ENCODE data around the gene VEGFC. TPM values are rescaled to one million over a fixed set of nuclear protein-coding genes. Genes with fewer than 3 reads are reported as not detected.

VEGFC gene
- total RNA-seq, 1 donor from 2014 or later, result 1.6 TPM

DNA sequence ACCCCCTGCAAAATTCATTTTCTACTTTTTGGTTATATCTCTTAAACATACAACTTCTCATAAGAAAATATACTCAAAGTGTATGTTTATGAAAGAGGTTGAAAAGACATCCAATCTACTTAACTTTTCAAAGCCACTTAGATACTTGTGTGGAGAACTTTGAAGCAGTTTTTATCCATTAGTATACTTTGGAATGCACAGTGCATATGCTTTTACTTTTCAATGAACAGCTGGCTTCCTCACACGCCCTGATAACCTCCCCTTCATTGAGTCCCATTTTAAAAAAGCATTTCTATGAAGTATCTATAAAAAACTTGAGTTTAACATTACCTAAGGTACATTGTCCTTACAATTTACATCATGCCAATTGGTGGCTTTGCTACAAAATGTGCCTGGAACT is 73.8 kb downstream of the VEGFC start:
- Histone ChIP-seq H2AFZ (replicated peaks) (no peak overlapping the region), H3K9me3 (ENCODE audit: low read depth) (no peaks in the 10 kb centered on the region), H3K9ac (no peak overlapping the region), H4K20me1 (ENCODE audit: low read depth) (no peaks in the 10 kb centered on the region), H3K4me2 (no peak overlapping the region), H3F3A (ENCODE audit: low read depth) (no peaks in the 10 kb centered on the region), H3K27ac (no peak overlapping the region), H3K27me3 (no peaks in the 10 kb centered on the region), H3K4me3 (no peak overlapping the region), H3K79me2 (ENCODE audit: low read depth) (no peaks in the 10 kb centered on the region), H3K4me1 (no peaks in the 10 kb centered on the region), H3K36me3 (no peaks in the 10 kb centered on the region)
- Mint-ChIP-seq H3K4me3 (no peak overlapping the region), H3K4me1 (no peaks in the 10 kb centered on the region), H3K9me3 (no peaks in the 10 kb centered on the region), H3K27me3 (ENCODE audit: insufficient read depth, low read depth) (no peaks in the 10 kb centered on the region), H3K27ac (no peak overlapping the region), H3K36me3 (no peaks in the 10 kb centered on the region)
- DNase-seq (ENCODE audit: low spot score), result no peak
- no peak for TF ChIP-seq EZH2phosphoT487 (IDR thresholded peaks at IDR 0.05)
- TF ChIP-seq EZH2 (IDR thresholded peaks at IDR 0.05), result no peak
- TF ChIP-seq, protein P1, sequence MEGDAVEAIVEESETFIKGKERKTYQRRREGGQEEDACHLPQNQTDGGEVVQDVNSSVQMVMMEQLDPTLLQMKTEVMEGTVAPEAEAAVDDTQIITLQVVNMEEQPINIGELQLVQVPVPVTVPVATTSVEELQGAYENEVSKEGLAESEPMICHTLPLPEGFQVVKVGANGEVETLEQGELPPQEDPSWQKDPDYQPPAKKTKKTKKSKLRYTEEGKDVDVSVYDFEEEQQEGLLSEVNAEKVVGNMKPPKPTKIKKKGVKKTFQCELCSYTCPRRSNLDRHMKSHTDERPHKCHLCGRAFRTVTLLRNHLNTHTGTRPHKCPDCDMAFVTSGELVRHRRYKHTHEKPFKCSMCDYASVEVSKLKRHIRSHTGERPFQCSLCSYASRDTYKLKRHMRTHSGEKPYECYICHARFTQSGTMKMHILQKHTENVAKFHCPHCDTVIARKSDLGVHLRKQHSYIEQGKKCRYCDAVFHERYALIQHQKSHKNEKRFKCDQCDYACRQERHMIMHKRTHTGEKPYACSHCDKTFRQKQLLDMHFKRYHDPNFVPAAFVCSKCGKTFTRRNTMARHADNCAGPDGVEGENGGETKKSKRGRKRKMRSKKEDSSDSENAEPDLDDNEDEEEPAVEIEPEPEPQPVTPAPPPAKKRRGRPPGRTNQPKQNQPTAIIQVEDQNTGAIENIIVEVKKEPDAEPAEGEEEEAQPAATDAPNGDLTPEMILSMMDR (IDR thresholded peaks at IDR 0.05), result no peak

DNA sequence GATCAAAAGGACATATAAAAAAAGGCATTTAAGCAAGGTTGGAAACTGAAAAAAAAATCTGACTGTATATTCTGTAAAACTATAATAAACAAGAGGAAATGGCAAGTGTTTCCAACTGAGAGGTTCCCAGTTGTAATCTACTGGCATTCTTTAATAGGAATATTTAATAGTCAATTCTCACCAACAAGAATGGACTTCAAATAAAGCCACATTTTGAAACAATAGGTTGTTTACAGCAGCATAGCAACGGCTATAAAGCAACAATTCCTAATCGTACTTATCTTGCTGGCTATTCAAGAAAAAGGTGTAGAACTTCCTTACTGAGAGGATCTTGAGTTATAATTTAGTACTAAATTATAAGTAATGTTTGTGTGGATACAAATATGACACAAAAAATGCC is 75.5 kb downstream of the VEGFC start:
- H3K36me3 ChIP-seq, result no peaks in the 10 kb centered on the region
- Mint-ChIP-seq H3K9me3 (no peaks in the 10 kb centered on the region), H3K36me3 (no peaks in the 10 kb centered on the region), H3K4me3 (no peak overlapping the region), H3K27ac (no peak overlapping the region), H3K4me1 (no peaks in the 10 kb centered on the region), H3K27me3 (ENCODE audit: insufficient read depth, low read depth) (no peaks in the 10 kb centered on the region)
- H3K4me2 ChIP-seq, result no peak overlapping the region
- no peak for TF ChIP-seq EZH2 (IDR thresholded peaks at IDR 0.05)
- no peak for TF ChIP-seq EZH2phosphoT487 (IDR thresholded peaks at IDR 0.05)
- TF ChIP-seq, protein P1 (IDR thresholded peaks at IDR 0.05), result no peak
- DNase-seq (ENCODE audit: low spot score), result no peak
- no peak overlapping the region for H3K27ac ChIP-seq
- H3F3A ChIP-seq (ENCODE audit: low read depth), result no peaks in the 10 kb centered on the region
- H3K9ac ChIP-seq, result no peak overlapping the region
- H4K20me1 ChIP-seq (ENCODE audit: low read depth), result no peaks in the 10 kb centered on the region
- H3K4me3 ChIP-seq, result no peak overlapping the region
- no peaks in the 10 kb centered on the region for H3K27me3 ChIP-seq
- H2AFZ ChIP-seq (replicated peaks), result no peak overlapping the region
- no peaks in the 10 kb centered on the region for H3K9me3 ChIP-seq (ENCODE audit: low read depth)
- no peaks in the 10 kb centered on the region for H3K4me1 ChIP-seq
- no peaks in the 10 kb centered on the region for H3K79me2 ChIP-seq (ENCODE audit: low read depth)

DNA sequence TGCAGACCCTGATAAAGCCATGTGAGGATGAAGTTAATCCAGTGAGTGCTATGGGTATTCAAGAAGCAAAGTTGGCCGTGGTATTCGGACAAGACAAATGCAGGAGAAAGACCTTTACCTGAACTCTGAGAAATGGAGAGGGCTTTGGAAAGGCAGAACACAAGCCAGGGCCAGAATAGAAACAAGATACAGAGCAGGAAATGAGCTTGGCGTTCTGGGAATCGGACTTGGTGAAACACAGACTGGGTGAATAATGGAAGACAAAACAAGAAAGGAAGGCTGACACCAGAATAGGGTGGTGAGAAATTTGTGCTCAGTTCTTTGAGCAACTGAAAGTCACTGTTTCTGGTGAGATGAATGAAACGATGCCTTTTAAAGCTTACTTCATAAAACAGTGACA is 83.3 kb downstream of the VEGFC start:
- H3F3A ChIP-seq (ENCODE audit: low read depth), result no peaks in the 10 kb centered on the region
- H3K9ac ChIP-seq, result no peak overlapping the region
- no peaks in the 10 kb centered on the region for H3K36me3 ChIP-seq
- Mint-ChIP-seq H3K27ac (no peak overlapping the region), H3K36me3 (no peaks in the 10 kb centered on the region), H3K4me3 (no peak overlapping the region), H3K27me3 (ENCODE audit: insufficient read depth, low read depth) (no peaks in the 10 kb centered on the region), H3K4me1 (no peaks in the 10 kb centered on the region), H3K9me3 (no peaks in the 10 kb centered on the region)
- H3K27ac ChIP-seq, result no peak overlapping the region
- TF ChIP-seq, protein P1 (IDR thresholded peaks at IDR 0.05), result no peak
- TF ChIP-seq EZH2 (IDR thresholded peaks at IDR 0.05) (no peak), EZH2phosphoT487 (IDR thresholded peaks at IDR 0.05) (no peak)
- DNase-seq (ENCODE audit: low spot score), result no peak
- H2AFZ ChIP-seq (replicated peaks), result no peak overlapping the region
- H3K27me3 ChIP-seq, result no peaks in the 10 kb centered on the region
- no peaks in the 10 kb centered on the region for H3K79me2 ChIP-seq (ENCODE audit: low read depth)
- H3K9me3 ChIP-seq (ENCODE audit: low read depth), result no peaks in the 10 kb centered on the region
- no peaks in the 10 kb centered on the region for H3K4me1 ChIP-seq
- no peak overlapping the region for H3K4me2 ChIP-seq
- no peak overlapping the region for H3K4me3 ChIP-seq
- no peaks in the 10 kb centered on the region for H4K20me1 ChIP-seq (ENCODE audit: low read depth)

All from neural progenitor cell (in vitro differentiated cells).